Hepatocyte (in vitro differentiated cells): ENCODE measurements around the gene ZNF391.

Source experiments
- CTCF ChIP-seq: fragments of 200-600 bp; sonication (generic); IDR thresholded peaks from 2 replicates; pipeline ENCODE4 v1.5.1; 2016; ENCODE audit warnings: antibody characterized with exemption, mild to moderate bottlenecking; ENCODE audit not compliant: poor library complexity
- EZH2 ChIP-seq: fragments of 200-600 bp; sonication (generic); IDR thresholded peaks from 2 replicates; pipeline ENCODE4 v1.6.1; 2016; ENCODE audit warnings: antibody characterized with exemption, mild to moderate bottlenecking, borderline replicate concordance

GRCh38 chr6:27415898-27416297 lies 27.3 kb downstream of the ZNF391 start:
- TF ChIP-seq CTCF = no peak
- no peak for TF ChIP-seq EZH2
